CD14-positive monocyte (primary cell): ENCODE data around the gene NDUFA12. TPM values are rescaled to one million over a fixed set of nuclear protein-coding genes. Genes with fewer than 3 reads are reported as not detected.

Experiments
- DNase-seq, 3 donors: peaks; one replicate each; pipeline ENCODE4 v3.0.0-alpha.2; 2011 to 2022
- H2AFZ ChIP-seq: 2 replicates; pipeline ENCODE4 v1.6.0; 2012; ENCODE audit warnings: mild to moderate bottlenecking, low read depth, low read length, inconsistent platforms; ENCODE audit not compliant: insufficient read depth, poor library complexity, severe bottlenecking
- H3K27ac ChIP-seq, 2 donors: 1 replicate in 1 of 2; 2 replicates in 1 of 2; pipeline ENCODE4 v1.5.1; 2012 to 2013; ENCODE audit warnings: low read length in 2 of 2, control low read depth in 1 of 2, inconsistent platforms in 1 of 2, low read depth in 1 of 2, mild to moderate bottlenecking in 1 of 2
- H3K27me3 ChIP-seq, 2 donors: one replicate each; pipeline versions ENCODE4 v1.6.0 to v1.6.1; 2011 to 2013; ENCODE audit warnings: low read length in 2 of 2; ENCODE audit not compliant: control insufficient read depth in 2 of 2, insufficient read depth in 2 of 2
- H3K36me3 ChIP-seq, 2 donors: replicated peaks in 1 of 2; 1 replicate in 1 of 2; 2 replicates in 1 of 2; pipeline versions ENCODE4 v1.5.1 to v1.6.1; 2012 to 2013; ENCODE audit warnings: low read length in 2 of 2, control low read depth in 1 of 2, inconsistent platforms in 1 of 2, mild to moderate bottlenecking in 1 of 2; ENCODE audit not compliant: insufficient read depth in 2 of 2, control insufficient read depth in 1 of 2
- H3K4me1 ChIP-seq, 2 donors: 1 replicate in 1 of 2; 2 replicates in 1 of 2; pipeline versions ENCODE4 v1.5.1 to v1.6.1; 2012 to 2013; ENCODE audit warnings: low read length in 2 of 2, control low read depth in 1 of 2, inconsistent platforms in 1 of 2, mild to moderate bottlenecking in 1 of 2, moderate library complexity in 1 of 2; ENCODE audit not compliant: insufficient read depth in 2 of 2, control insufficient read depth in 1 of 2
- H3K4me2 ChIP-seq: replicated peaks from 2 replicates; pipeline ENCODE3; 2012; ENCODE audit warnings: low read length, moderate library complexity, mild to moderate bottlenecking; ENCODE audit not compliant: poor library complexity, severe bottlenecking; ENCODE audit errors: extremely low read depth
- H3K4me3 ChIP-seq, 3 experiments: fragments of 200-600 bp in 1 of 3; sonication (generic) in 1 of 3; replicated peaks in 1 of 3; 1 replicate in 2 of 3; 2 replicates in 1 of 3; pipeline ENCODE4 v1.5.1; 2011 to 2013; ENCODE audit warnings: low read length in 3 of 3, mild to moderate bottlenecking in 3 of 3, control low read depth in 2 of 3, low read depth in 2 of 3, inconsistent platforms in 1 of 3, moderate library complexity in 1 of 3
- H3K79me2 ChIP-seq: 2 replicates; pipeline ENCODE4 v1.6.0; 2012; ENCODE audit warnings: mild to moderate bottlenecking, control low read depth, inconsistent platforms, low read length, moderate library complexity; ENCODE audit not compliant: insufficient read depth
- H3K9ac ChIP-seq: 2 replicates; pipeline ENCODE4 v1.6.0; 2017; ENCODE audit warnings: low read length, mild to moderate bottlenecking; ENCODE audit not compliant: insufficient read depth, poor library complexity, severe bottlenecking
- H3K9me3 ChIP-seq, 2 donors: replicated peaks in 1 of 2; 1 replicate in 1 of 2; 2 replicates in 1 of 2; pipeline versions ENCODE4 v1.5.1 to v1.6.1; 2012 to 2013; ENCODE audit warnings: low read length in 2 of 2, control low read depth in 1 of 2; ENCODE audit not compliant: control insufficient read depth in 1 of 2, insufficient read depth in 1 of 2
- H4K20me1 ChIP-seq: 2 replicates; pipeline ENCODE4 v1.6.0; 2012; ENCODE audit warnings: mild to moderate bottlenecking, low read length, control low read depth, moderate library complexity; ENCODE audit not compliant: insufficient read depth
- H3K27ac Mint-ChIP-seq, 7 donors: one replicate each; pipeline ENCODE4 v1.8.0; 2020; ENCODE audit warnings: mild to moderate bottlenecking in 7 of 7, mixed read lengths in 7 of 7, moderate library complexity in 6 of 7, inconsistent platforms in 2 of 7
- H3K27me3 Mint-ChIP-seq, 3 donors: one replicate each; pipeline ENCODE4 v1.8.0; 2021 to 2022; ENCODE audit warnings: low read depth in 3 of 3, mild to moderate bottlenecking in 3 of 3, mixed read lengths in 3 of 3, moderate library complexity in 3 of 3, inconsistent platforms in 1 of 3
- H3K36me3 Mint-ChIP-seq, 2 donors: one replicate each; pipeline ENCODE4 v1.8.0; 2020; ENCODE audit warnings: mixed read lengths in 2 of 2, inconsistent platforms in 1 of 2, mild to moderate bottlenecking in 1 of 2
- H3K4me1 Mint-ChIP-seq: one replicate; pipeline ENCODE4 v1.8.0; 2020; ENCODE audit warnings: mild to moderate bottlenecking, mixed read lengths
- H3K4me3 Mint-ChIP-seq, 2 donors: one replicate each; pipeline ENCODE4 v1.8.0; 2020; ENCODE audit warnings: mild to moderate bottlenecking in 2 of 2, mixed read lengths in 2 of 2, moderate library complexity in 1 of 2
- H3K9me3 Mint-ChIP-seq, 7 donors: one replicate each; pipeline ENCODE4 v1.8.0; 2020 to 2022; ENCODE audit warnings: mixed read lengths in 7 of 7, mild to moderate bottlenecking in 6 of 7, moderate library complexity in 6 of 7, inconsistent platforms in 2 of 7
- CTCF ChIP-seq: fragments of 200-600 bp; IDR thresholded peaks from one replicate; pipeline ENCODE4 v1.8.0; 2022; ENCODE audit warnings: antibody characterized with exemption, mild to moderate bottlenecking
- WGBS: methylation state at CpG from one replicate; pipeline ENCODE4 v1.1.5; 2013; ENCODE audit warnings: missing lambda C conversion rate; ENCODE audit not compliant: insufficient coverage; 5-methylcytosine and 5-hydroxymethylcytosine counted together
- intact Hi-C, 2 donors: fragments of 100-400 bp; cut with micrococcal nuclease; formaldehyde crosslinking; loops; one replicate each; pipeline versions ENCODE4 v1.15.0 to v1.15.1; 2023
- polyA plus RNA-seq, 3 donors: library from polyadenylated mRNA; depleted of rRNA in 1 of 3; unstranded in 2 of 3; stranded (reverse) in 1 of 3; fragments of 300-500 nt in 2 of 3; fragments of >200 nt in 1 of 3; fragmentation: Illumina TruSeq in 2 of 3; gene quantifications; 1 replicate in 2 of 3; 2 replicates in 1 of 3; pipeline ENCODE4 v1.2.3, GENCODE V29; 2012 to 2021

The NDUFA12 gene
- polyA plus RNA-seq, 3 donors = 105 to 302 (median 286) TPM

DNA sequence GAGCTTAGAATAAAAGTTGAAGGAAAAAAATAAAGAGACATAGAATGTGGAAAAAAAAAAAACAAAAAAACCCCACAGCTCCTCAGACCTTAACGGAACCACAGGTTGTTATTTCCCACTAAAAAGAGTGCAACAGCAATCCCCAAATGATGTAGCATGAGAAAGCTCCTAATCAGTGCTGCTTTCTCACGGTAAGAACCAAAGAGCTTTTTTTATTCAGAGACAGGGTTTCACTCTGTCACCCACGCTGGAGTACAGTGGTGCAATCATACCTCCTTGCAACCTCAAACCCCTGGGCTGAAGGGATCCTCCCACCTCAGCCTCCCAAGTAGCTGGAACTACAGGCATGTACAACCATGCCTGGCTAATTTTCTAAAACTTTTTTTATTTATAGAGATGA lies 13.3 kb downstream of the NDUFA12 start:
- Mint-ChIP-seq H3K27ac (peak overlapping the region in 1 of 7 donors; percentile 69), H3K9me3 (no peaks in the 10 kb centered on the region), H3K4me3 (no peak overlapping the region), H3K4me1 (peaks cover 4% of the 10 kb centered on the region), H3K36me3 (peaks cover 46 to 67% of the 10 kb centered on the region in 2 donors), H3K27me3 (no peaks in the 10 kb centered on the region)
- Histone ChIP-seq H3K4me1 (no peaks in the 10 kb centered on the region), H3K27ac (no peak overlapping the region), H3K4me2 (no peak overlapping the region), H2AFZ (no peak overlapping the region), H3K36me3 (peaks cover 37 to 78% of the 10 kb centered on the region in 2 donors), H3K4me3 (no peak overlapping the region), H3K9me3 (no peaks in the 10 kb centered on the region), H3K27me3 (no peaks in the 10 kb centered on the region), H3K79me2 (peaks cover 23% of the 10 kb centered on the region), H3K9ac (no peak overlapping the region), H4K20me1 (peaks cover 26% of the 10 kb centered on the region)
- 100% methylated on average over 2 of the region's 3 CpGs for whole genome bisulfite sequencing
- TF ChIP-seq CTCF = no peak
- intact Hi-C loops = no loop called here
- DNase-seq = no peak

GRCh38 chr12:94988471-94988870 lies 15.0 kb downstream of the NDUFA12 start:
- Histone ChIP-seq H3K36me3 (peaks cover 23 to 69% of the 10 kb centered on the region in 2 donors), H3K9me3 (no peaks in the 10 kb centered on the region), H2AFZ (no peak overlapping the region), H3K4me3 (no peak overlapping the region), H3K4me2 (no peak overlapping the region), H3K79me2 (peaks cover 24% of the 10 kb centered on the region), H3K27me3 (no peaks in the 10 kb centered on the region), H4K20me1 (peaks cover 25% of the 10 kb centered on the region), H3K27ac (no peak overlapping the region), H3K4me1 (no peaks in the 10 kb centered on the region), H3K9ac (no peak overlapping the region)
- TF ChIP-seq CTCF = no peak
- Mint-ChIP-seq H3K27ac (peak overlapping the region in 5 of 7 donors; percentile 8 to 81 (median 20)), H3K27me3 (no peaks in the 10 kb centered on the region), H3K36me3 (peaks cover 48 to 74% of the 10 kb centered on the region in 2 donors), H3K4me1 (peaks cover 7% of the 10 kb centered on the region), H3K4me3 (no peak overlapping the region), H3K9me3 (no peaks in the 10 kb centered on the region)
- DNase-seq = no peak
- WGBS = 57% methylated on average over 5 of the region's 6 CpGs
- intact Hi-C loops = no loop called here
